ENCODE measurements around the gene MCU.

DNA sequence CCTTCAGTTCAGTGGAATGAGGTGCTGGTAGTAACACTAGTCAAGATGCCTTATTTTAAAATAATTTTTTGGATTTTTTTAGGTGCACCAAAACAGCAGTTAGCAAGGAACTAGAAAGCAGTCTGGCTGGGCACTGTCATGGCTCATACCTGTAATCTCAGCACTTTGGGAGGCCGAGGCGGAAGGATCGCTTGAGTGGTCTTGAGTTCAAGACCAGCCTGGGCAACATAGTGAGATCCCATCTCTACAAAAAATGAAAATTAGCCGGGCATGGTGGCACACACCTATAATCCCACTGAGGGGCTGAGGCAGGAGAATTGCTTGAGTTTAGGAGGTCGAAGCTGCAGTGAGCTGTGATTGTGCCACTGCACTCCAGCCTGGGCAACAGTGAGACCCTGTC is 236.9 kb downstream of the MCU start:
- TF ChIP-seq EP300 (conservative IDR thresholded peaks at IDR 0.05; ENCODE audit: poor library complexity, severe bottlenecking): no peak
- TF ChIP-seq SMC3 (conservative IDR thresholded peaks at IDR 0.05; ENCODE audit: poor library complexity): no peak
- TF ChIP-seq, protein P1, sequence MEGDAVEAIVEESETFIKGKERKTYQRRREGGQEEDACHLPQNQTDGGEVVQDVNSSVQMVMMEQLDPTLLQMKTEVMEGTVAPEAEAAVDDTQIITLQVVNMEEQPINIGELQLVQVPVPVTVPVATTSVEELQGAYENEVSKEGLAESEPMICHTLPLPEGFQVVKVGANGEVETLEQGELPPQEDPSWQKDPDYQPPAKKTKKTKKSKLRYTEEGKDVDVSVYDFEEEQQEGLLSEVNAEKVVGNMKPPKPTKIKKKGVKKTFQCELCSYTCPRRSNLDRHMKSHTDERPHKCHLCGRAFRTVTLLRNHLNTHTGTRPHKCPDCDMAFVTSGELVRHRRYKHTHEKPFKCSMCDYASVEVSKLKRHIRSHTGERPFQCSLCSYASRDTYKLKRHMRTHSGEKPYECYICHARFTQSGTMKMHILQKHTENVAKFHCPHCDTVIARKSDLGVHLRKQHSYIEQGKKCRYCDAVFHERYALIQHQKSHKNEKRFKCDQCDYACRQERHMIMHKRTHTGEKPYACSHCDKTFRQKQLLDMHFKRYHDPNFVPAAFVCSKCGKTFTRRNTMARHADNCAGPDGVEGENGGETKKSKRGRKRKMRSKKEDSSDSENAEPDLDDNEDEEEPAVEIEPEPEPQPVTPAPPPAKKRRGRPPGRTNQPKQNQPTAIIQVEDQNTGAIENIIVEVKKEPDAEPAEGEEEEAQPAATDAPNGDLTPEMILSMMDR (IDR thresholded peaks at IDR 0.05; ENCODE audit: poor library complexity, severe bottlenecking): no peak
- TF ChIP-seq EZH2 (IDR thresholded peaks at IDR 0.05; ENCODE audit: borderline replicate concordance, insufficient read depth, low read length, poor library complexity, severe bottlenecking): no peak
- TF ChIP-seq RAD21 (conservative IDR thresholded peaks at IDR 0.05): no peak

Data from neural cell (in vitro differentiated cells).